Measurements from ENCODE around the gene RASA4B.
A peak's percentile ranks its signal among the peaks of the same experiment; 100 is the strongest.
"Not testable (repeated sequence)": the region's sequence is repeated elsewhere in the genome, so short reads cannot be mapped to it uniquely, and the experiment has no call there.

The RASA4B gene

GRCh38 chr7:102473271-102473991, 44.1 kb downstream of the RASA4B start:
- DNase-seq, result no peak

- DNase-seq, result no peak
Observed at GRCh38 chr7:102472126-102473041, 45.2 kb downstream of the RASA4B start.

GRCh38 chr7:102471791-102472125, 45.8 kb downstream of the RASA4B start:
- DNase-seq, result no peak

GRCh38 chr7:102469972-102470825, 47.4 kb downstream of the RASA4B start:
- DNase-seq, result no peak

- DNase-seq, result no peak
Observed at GRCh38 chr7:102469351-102469971, 48.1 kb downstream of the RASA4B start.

GRCh38 chr7:102468478-102469350, 48.9 kb downstream of the RASA4B start:
- DNase-seq, result no peak

GRCh38 chr7:102467581-102468477, 49.7 kb downstream of the RASA4B start:
- no peak for DNase-seq

GRCh38 chr7:102466097-102466496, 51.5 kb downstream of the RASA4B start:
- DNase-seq, result no peak

- DNase-seq, result peak; percentile 93
Observed at GRCh38 chr7:102464577-102465280, 52.8 kb downstream of the RASA4B start, which contains the start of the genes ALKBH4 and LRWD1. TSS of gene ALKBH4 (minus strand) at chr7:102464863. CDS start at chr7:102464836, 27 bp downstream. TSS of gene LRWD1 (plus strand) at chr7:102464984. CDS start at chr7:102465081, 97 bp downstream.

GRCh38 chr7:102463841-102464576, 53.6 kb downstream of the RASA4B start:
- no peak for DNase-seq

- no peak for DNase-seq
Observed at GRCh38 chr7:102460467-102460866, 57.1 kb downstream of the RASA4B start.

- no peak for DNase-seq
Observed at GRCh38 chr7:102459221-102459844, 58.2 kb downstream of the RASA4B start.

- DNase-seq, result no peak
Observed at GRCh38 chr7:102457352-102457924, 60.1 kb downstream of the RASA4B start.

GRCh38 chr7:102456327-102456726, 61.2 kb downstream of the RASA4B start:
- DNase-seq, result no peak

- DNase-seq, result no peak
Observed at GRCh38 chr7:102455596-102455995, 62.0 kb downstream of the RASA4B start.

GRCh38 chr7:102454932-102455331, 62.6 kb downstream of the RASA4B start:
- not testable (repeated sequence) for DNase-seq

GRCh38 chr7:102454468-102454867, 63.1 kb downstream of the RASA4B start:
- DNase-seq, result no peak

GRCh38 chr7:102453319-102453718, 64.3 kb downstream of the RASA4B start:
- no peak for DNase-seq

All from fibroblast of skin of scalp (primary cell).